ENCODE data around the gene HLA-DPB1.

The HLA-DPB1 gene

DNA sequence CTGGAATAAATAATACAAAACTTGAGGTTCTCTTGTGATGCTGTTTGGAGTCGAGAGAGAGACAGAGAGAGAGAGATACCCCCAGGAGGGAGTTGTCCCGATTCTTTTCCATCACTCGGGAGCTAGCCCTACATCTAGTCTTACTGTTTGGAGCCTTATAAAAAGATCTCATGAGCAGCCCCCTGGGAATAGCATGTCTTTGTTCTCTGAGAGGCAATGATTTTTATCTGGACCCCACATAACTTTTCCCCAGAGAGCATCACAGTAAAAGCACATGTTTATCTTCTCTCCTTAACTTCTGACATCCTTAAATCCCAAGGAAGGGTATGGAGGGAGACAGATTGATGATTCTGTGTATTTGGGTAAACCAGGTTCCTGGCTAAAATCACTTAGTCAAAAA is 45.5 kb upstream of the HLA-DPB1 start:
- no peak overlapping the region for H2AFZ ChIP-seq (ENCODE audit: low read depth, low read length)
- H3K9me3 ChIP-seq (ENCODE audit: insufficient read depth, low read length): 0 out of 2 replicates have a peak, but pooled peaks cover 9% of the 10 kb centered on the region
- H3K9ac ChIP-seq (ENCODE audit: low read length): peak overlapping the region; percentile 81
- H3K36me3 ChIP-seq (replicated peaks; ENCODE audit: low read depth, low read length): peaks cover 3% of the 10 kb centered on the region
- no peak for TF ChIP-seq EZH2phosphoT487 (IDR thresholded peaks at IDR 0.05; ENCODE audit: low read depth)
- TF ChIP-seq, protein P1, sequence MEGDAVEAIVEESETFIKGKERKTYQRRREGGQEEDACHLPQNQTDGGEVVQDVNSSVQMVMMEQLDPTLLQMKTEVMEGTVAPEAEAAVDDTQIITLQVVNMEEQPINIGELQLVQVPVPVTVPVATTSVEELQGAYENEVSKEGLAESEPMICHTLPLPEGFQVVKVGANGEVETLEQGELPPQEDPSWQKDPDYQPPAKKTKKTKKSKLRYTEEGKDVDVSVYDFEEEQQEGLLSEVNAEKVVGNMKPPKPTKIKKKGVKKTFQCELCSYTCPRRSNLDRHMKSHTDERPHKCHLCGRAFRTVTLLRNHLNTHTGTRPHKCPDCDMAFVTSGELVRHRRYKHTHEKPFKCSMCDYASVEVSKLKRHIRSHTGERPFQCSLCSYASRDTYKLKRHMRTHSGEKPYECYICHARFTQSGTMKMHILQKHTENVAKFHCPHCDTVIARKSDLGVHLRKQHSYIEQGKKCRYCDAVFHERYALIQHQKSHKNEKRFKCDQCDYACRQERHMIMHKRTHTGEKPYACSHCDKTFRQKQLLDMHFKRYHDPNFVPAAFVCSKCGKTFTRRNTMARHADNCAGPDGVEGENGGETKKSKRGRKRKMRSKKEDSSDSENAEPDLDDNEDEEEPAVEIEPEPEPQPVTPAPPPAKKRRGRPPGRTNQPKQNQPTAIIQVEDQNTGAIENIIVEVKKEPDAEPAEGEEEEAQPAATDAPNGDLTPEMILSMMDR (IDR thresholded peaks at IDR 0.05; ENCODE audit: low read depth, low read length): no peak
- peaks cover 41% of the 10 kb centered on the region for H3K4me1 ChIP-seq (ENCODE audit: low read length)
- H3K79me2 ChIP-seq (ENCODE audit: low read length): no peaks in the 10 kb centered on the region
- no peaks in the 10 kb centered on the region for H4K20me1 ChIP-seq (ENCODE audit: insufficient read depth, low read length)
- peak overlapping the region; percentile 93 for H3K4me2 ChIP-seq (ENCODE audit: low read length)
- peak overlapping the region; percentile 69 for H3K4me3 ChIP-seq (ENCODE audit: low read length)
- H3K27me3 ChIP-seq (ENCODE audit: low read depth, low read length): no peaks in the 10 kb centered on the region
- H3K27ac ChIP-seq (ENCODE audit: low read length): peak overlapping the region; percentile 97

DNA sequence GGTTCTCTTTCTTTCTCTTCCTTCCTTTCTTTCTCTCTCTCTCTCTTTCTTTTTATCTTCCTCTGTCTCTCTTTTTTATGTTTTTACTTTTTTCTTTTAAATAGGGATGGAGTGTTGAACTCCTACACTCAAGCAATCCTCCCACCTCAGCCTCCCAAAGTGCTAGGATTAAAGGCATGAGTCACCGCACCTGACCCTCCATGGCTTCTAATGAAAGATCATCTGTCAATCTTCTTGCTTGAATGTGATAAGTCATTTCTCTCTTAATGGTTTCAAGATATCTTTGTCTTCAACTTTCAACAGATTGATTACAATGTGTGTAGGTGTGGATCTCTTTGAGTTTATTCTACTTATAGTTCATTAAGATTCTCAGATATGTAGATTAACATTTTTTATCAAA is 41.2 kb upstream of the HLA-DPB1 start:
- H3K9me3 ChIP-seq (ENCODE audit: insufficient read depth, low read length): 0 out of 2 replicates have a peak, but pooled peaks cover 6% of the 10 kb centered on the region
- no peak overlapping the region for H3K9ac ChIP-seq (ENCODE audit: low read length)
- H4K20me1 ChIP-seq (ENCODE audit: insufficient read depth, low read length): no peaks in the 10 kb centered on the region
- H3K27ac ChIP-seq (ENCODE audit: low read length): no peak overlapping the region
- TF ChIP-seq, protein P1 (IDR thresholded peaks at IDR 0.05; ENCODE audit: low read depth, low read length): no peak
- TF ChIP-seq EZH2phosphoT487 (IDR thresholded peaks at IDR 0.05; ENCODE audit: low read depth): no peak
- no peaks in the 10 kb centered on the region for H3K27me3 ChIP-seq (ENCODE audit: low read depth, low read length)
- no peak overlapping the region for H3K4me3 ChIP-seq (ENCODE audit: low read length)
- H2AFZ ChIP-seq (ENCODE audit: low read depth, low read length): no peak overlapping the region
- peaks cover 3% of the 10 kb centered on the region for H3K36me3 ChIP-seq (replicated peaks; ENCODE audit: low read depth, low read length)
- no peaks in the 10 kb centered on the region for H3K79me2 ChIP-seq (ENCODE audit: low read length)
- H3K4me1 ChIP-seq (ENCODE audit: low read length): peaks cover 19% of the 10 kb centered on the region
- no peak overlapping the region for H3K4me2 ChIP-seq (ENCODE audit: low read length)

DNA sequence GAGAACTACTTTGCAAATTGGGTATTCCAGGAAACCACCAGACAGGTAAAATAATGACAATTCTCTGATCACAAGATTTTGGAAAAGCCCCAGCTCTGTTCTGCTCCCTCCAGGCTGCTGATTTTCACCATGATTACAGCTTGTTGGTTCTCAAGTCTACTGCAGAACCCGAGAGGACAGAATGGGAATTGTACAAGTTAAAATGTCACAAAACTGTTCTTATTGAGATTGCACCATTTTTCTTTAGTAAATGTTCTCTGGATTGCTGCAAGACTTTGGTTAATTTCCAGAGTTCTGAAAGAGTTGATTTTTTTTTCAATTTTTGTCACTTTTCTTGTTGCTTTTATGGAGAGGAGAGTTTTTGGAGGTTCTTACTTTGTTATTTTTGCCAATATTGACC is 39.3 kb upstream of the HLA-DPB1 start:
- Histone ChIP-seq H2AFZ (ENCODE audit: low read depth, low read length) (no peak overlapping the region), H3K27me3 (ENCODE audit: low read depth, low read length) (no peaks in the 10 kb centered on the region), H3K79me2 (ENCODE audit: low read length) (no peaks in the 10 kb centered on the region)

DNA sequence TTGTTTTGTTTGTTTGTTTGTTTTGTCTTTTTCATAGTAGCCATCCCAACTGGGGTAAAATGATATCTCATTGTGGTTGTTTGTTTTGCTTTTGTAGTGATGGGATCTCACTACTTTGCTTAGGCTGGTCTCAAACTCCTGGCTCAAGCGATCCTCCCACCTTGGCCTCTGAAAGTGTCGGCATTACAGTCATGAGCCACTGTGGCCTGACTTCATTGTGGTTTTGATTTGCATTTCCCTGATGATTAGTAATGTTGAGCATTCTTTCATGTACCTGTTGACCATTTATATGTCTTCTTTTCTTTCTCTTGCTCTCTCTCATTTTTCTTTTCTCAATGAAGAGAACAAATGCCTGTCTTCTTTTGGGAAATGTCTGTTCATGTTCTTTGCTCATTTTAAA is 35.6 kb upstream of the HLA-DPB1 start:
- no peak for TF ChIP-seq EZH2phosphoT487 (IDR thresholded peaks at IDR 0.05; ENCODE audit: low read depth)
- TF ChIP-seq, protein P1 (IDR thresholded peaks at IDR 0.05; ENCODE audit: low read depth, low read length): no peak
- 0 out of 2 replicates have a peak, but pooled peaks cover under 1% of the 10 kb centered on the region for H3K9me3 ChIP-seq (ENCODE audit: insufficient read depth, low read length)
- no peak overlapping the region for H2AFZ ChIP-seq (ENCODE audit: low read depth, low read length)
- no peaks in the 10 kb centered on the region for H4K20me1 ChIP-seq (ENCODE audit: insufficient read depth, low read length)
- H3K27me3 ChIP-seq (ENCODE audit: low read depth, low read length): no peaks in the 10 kb centered on the region
- no peak overlapping the region for H3K4me2 ChIP-seq (ENCODE audit: low read length)
- H3K79me2 ChIP-seq (ENCODE audit: low read length): no peaks in the 10 kb centered on the region
- no peak overlapping the region for H3K27ac ChIP-seq (ENCODE audit: low read length)
- no peaks in the 10 kb centered on the region for H3K4me1 ChIP-seq (ENCODE audit: low read length)
- no peak overlapping the region for H3K4me3 ChIP-seq (ENCODE audit: low read length)
- H3K9ac ChIP-seq (ENCODE audit: low read length): no peak overlapping the region
- H3K36me3 ChIP-seq (replicated peaks; ENCODE audit: low read depth, low read length): no peaks in the 10 kb centered on the region

More for the DNA sequence above, 39.3 kb upstream of the HLA-DPB1 start:
- no peak overlapping the region for H3K4me2 ChIP-seq (ENCODE audit: low read length)
- TF ChIP-seq, protein P1 (IDR thresholded peaks at IDR 0.05; ENCODE audit: low read depth, low read length): no peak
- no peaks in the 10 kb centered on the region for H3K4me1 ChIP-seq (ENCODE audit: low read length)
- no peaks in the 10 kb centered on the region for H4K20me1 ChIP-seq (ENCODE audit: insufficient read depth, low read length)
- H3K9ac ChIP-seq (ENCODE audit: low read length): no peak overlapping the region
- H3K36me3 ChIP-seq (replicated peaks; ENCODE audit: low read depth, low read length): peaks cover 3% of the 10 kb centered on the region
- no peak overlapping the region for H3K27ac ChIP-seq (ENCODE audit: low read length)
- H3K9me3 ChIP-seq (ENCODE audit: insufficient read depth, low read length): 0 out of 2 replicates have a peak, but pooled peaks cover 6% of the 10 kb centered on the region
- no peak overlapping the region for H3K4me3 ChIP-seq (ENCODE audit: low read length)

Measured in OCI-LY3 (cell line).